GM10266 (cell line): ENCODE results near the gene RBM3.
"Not testable (repeated sequence)": the region's sequence is repeated elsewhere in the genome, so short reads cannot be mapped to it uniquely, and the experiment has no call there.

Experiments used
- DNase-seq: peaks from one replicate; pipeline ENCODE4 v3.0.0; 2012; ENCODE audit errors: extremely low spot score
- TF ChIP-seq, protein P1 (sequence below): IDR thresholded peaks from 2 replicates; pipeline ENCODE4 v1.5.1; 2012; ENCODE audit warnings: mild to moderate bottlenecking, low read depth; ENCODE audit not compliant: control insufficient read depth, insufficient read depth; ENCODE audit errors: missing control alignments

The RBM3 gene

DNA sequence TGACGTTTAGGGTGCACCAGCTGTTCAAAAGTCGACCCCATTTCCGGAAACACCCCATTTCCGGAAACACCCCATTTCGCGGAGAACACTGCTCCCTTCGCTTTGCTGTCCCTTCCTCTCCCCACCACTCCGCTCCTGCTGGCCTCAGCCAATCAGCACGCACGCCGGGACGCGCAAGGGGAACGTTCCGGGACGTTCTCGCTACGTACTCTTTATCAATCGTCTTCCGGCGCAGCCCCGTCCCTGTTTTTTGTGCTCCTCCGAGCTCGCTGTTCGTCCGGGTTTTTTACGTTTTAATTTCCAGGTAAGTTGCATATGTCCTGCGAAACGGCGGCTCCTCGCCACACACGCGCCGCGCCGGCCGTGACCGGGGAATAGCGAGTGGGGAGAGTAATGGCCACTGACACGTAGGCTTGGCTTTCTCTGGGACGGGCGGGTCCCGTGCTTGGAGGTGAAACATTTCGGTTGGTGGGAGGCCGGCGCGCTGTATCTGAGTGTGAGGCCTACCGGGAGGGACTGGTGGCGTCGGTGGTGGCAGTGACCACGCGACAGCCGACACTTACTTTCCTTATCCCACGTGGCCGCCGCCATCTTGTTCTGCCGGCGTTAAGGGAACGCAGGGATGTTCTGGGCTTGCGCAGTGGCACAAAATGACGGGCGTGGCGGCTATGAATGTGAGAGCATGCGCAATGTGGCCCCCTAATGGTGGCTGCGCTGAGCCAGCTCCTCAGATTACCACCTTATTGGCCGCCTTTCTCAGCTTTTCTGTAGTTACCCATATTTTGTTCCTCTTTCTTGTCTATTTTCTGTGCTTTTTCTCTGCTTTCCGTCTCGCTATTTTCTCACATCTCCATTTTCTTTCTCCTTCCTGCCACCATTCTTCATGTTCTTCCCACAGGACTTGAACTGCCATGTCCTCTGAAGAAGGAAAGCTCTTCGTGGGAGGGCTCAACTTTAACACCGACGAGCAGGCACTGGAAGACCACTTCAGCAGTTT lies at the start of gene RBM3:
RBM3 (plus strand) TSS at position 215 of the 997 bp plus-strand sequence; CDS start at position 912, 697 bp downstream.
- DNase-seq = peak; percentile 71
- TF ChIP-seq, protein P1, sequence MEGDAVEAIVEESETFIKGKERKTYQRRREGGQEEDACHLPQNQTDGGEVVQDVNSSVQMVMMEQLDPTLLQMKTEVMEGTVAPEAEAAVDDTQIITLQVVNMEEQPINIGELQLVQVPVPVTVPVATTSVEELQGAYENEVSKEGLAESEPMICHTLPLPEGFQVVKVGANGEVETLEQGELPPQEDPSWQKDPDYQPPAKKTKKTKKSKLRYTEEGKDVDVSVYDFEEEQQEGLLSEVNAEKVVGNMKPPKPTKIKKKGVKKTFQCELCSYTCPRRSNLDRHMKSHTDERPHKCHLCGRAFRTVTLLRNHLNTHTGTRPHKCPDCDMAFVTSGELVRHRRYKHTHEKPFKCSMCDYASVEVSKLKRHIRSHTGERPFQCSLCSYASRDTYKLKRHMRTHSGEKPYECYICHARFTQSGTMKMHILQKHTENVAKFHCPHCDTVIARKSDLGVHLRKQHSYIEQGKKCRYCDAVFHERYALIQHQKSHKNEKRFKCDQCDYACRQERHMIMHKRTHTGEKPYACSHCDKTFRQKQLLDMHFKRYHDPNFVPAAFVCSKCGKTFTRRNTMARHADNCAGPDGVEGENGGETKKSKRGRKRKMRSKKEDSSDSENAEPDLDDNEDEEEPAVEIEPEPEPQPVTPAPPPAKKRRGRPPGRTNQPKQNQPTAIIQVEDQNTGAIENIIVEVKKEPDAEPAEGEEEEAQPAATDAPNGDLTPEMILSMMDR = peak; percentile 24

DNA sequence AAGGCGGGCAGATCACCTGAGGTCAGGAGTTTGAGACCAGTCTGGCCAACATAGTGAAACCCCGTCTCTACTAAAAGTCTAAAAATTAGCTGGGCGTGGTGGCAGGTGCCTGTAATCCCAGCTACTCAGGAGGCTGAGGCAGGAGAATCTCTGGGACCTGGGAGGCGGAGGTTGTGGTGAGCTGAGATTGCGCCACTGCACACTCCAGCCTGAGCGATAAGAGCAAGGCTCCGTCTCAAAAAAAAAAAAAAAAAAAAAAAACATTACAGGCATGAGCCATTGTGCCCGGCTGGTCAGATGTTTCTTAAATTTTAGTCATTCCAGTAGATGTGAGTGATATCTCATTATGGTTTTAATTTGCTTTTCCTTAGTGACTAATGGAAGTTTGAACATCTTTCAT lies 48.4 kb upstream of the RBM3 start:
- not testable (repeated sequence) for DNase-seq

DNA sequence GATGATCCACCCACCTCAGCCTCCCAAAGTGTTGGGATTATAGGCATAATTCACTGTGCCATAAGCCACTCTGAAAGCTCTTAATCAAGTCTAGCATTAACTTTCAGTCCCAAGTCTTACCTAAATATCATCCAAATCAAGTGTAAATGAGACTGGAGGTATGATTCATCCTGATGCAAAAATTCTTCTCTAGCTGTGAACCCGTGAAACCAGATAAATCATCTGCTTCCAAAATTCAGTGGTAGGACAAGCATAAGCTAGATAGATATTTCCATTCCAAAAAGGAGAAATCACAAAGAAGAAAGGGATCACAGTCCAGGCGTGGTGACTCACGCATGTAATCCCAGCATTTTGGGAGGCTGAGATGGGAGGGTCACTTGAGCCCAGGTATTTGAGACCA lies 43.5 kb upstream of the RBM3 start:
- no peak for DNase-seq
- TF ChIP-seq, protein P1 = no peak

DNA sequence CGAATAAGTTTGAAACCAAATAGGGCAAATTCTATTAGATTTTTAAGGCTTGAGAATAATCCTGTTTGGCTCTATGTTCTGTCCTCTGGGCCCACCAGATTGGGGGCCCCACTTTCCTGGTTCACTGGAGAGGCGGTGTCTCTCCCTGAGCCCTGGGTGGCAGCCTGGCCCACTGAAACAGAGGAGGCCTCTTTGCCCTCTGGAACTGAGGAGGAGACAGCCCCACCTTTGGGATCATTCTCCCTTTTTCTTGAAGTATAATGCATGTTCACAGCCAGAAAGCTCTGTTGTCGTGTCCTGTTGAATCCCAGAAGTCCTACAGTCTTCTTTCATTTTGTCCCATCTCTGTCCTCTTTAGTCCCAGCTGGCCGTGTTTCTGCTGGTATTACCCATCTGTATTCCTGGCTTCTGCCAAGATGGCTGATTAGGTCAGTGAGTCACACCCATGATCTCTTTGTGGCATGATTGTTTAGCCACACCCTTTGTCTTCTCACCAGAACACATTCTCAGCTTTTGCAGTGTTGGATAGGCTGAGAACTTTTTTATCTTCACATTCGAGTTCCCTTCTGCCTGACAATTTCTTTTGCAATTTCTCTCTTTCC lies 42.8 kb upstream of the RBM3 start:
- TF ChIP-seq, protein P1 = no peak
- no peak for DNase-seq

DNA sequence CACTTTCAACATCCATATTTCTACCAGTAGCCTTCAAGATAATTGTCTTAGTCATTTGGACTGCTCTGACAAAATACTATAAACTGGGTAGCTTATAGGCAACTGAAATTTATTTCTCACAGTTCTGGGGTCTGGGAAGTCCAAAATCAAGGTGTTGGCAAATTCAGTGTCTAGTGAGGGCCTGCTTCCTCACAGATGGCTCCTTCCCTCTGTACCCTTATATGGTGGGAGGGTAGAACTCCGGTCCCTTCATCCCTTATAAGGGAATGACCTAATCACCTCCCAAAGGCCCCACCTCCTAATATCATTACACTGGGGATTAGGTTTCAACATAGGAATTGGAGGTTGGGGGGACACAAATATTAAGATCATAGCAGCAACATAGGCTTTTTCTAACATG lies 42.1 kb upstream of the RBM3 start:
- TF ChIP-seq, protein P1 = no peak

DNA sequence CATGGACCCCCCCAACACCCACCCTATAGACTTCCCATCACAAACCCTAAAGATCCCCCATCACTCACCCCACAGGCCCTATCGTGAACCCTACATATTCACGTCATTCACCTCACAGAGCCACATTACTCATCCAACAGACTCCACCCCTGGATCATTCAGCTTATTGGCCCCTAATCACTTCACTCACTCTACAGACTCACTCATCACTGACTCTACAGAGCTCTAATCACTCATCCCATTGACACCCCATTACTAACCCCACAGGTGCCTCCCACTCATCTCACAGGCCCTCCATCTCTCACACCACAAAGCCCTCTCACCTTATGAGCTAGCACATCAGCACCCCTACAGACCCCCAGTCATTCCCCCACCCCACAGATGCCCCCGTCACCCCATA lies 41.1 kb upstream of the RBM3 start:
- TF ChIP-seq, protein P1 = no peak
- DNase-seq = no peak

More for the DNA sequence above, 42.1 kb upstream of the RBM3 start:
- no peak for DNase-seq

DNA sequence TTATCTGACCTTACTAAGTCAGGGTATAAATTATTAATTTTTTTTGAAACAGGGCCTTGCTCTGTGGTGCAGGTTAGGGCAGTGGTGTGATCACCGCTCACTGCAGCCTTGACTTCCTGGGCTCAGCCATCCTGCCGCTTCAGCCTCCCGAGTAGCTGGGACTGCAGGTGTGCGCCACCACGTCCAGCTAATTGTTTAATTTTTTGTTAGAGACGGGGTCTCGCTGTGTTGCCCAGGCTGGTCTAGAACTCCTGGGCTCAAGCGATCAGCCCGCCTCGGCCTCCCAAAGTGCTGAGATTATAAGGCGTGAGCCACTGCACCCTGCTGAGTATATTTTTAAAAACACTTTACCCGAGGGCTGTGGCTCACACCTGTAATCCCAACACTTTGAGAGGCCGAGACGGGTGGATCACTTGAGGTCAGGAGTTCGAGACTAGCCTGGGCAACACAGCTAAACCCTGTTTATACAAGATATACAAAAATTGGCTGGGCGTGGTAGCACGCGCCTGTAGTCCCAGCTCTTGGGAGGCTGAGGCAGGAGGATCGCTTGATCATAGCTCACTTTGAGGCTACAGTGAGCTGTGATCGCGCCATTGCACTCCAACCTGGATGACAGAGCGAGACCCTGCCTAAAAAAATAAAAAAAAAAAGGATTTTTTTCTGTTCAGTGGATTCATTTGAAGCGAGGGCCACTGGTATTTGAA lies 35.5 kb upstream of the RBM3 start:
- TF ChIP-seq, protein P1 = no peak
- no peak for DNase-seq
